Smooth muscle cell of the pulmonary artery (primary cell): Measurements from ENCODE around the gene SMS. TPM values are rescaled to one million over a fixed set of nuclear protein-coding genes. Genes with fewer than 3 reads are reported as not detected.

ENCODE experiments used
- total RNA-seq: library from RNA; depleted of rRNA; stranded (reverse); fragments of >200 nt; gene quantifications from 2 replicates; pipeline ENCODE4 v1.2.3, GENCODE V29; 2014

The SMS gene
- total RNA-seq, result 167 and 177 TPM in 2 replicates

GRCh38 chrX:21940356-21940829 is at the start of gene SMS:
Gene SMS (plus strand): TSS chrX:21940709. CDS start chrX:21940825, 116 bp downstream.

GRCh38 chrX:22032084-22032483 is 91.6 kb downstream of the SMS start, which contains the start of gene PHEX:
Gene PHEX (plus strand): TSS chrX:22032325. CDS start chrX:22033006, 681 bp downstream.

Other genes with a start within 250 kb of the SMS start
- gene SMPX, start 182.6 kb upstream of the SMS start, total RNA-seq, result not detected in 2 replicates
- gene MBTPS2, start 101.1 kb upstream of the SMS start, total RNA-seq, result 21.6 and 26.2 TPM in 2 replicates
- gene YY2, start 84.7 kb upstream of the SMS start, total RNA-seq, result 3.4 and 4.0 TPM in 2 replicates
- 0.46 and 1.4 TPM in 2 replicates for gene PHEX, start 91.6 kb downstream of the SMS start, total RNA-seq